Measurements from ENCODE around the gene SUGCT.
"Not testable (repeated sequence)": the region's sequence is repeated elsewhere in the genome, so short reads cannot be mapped to it uniquely, and the experiment has no call there.

Gene SUGCT

DNA sequence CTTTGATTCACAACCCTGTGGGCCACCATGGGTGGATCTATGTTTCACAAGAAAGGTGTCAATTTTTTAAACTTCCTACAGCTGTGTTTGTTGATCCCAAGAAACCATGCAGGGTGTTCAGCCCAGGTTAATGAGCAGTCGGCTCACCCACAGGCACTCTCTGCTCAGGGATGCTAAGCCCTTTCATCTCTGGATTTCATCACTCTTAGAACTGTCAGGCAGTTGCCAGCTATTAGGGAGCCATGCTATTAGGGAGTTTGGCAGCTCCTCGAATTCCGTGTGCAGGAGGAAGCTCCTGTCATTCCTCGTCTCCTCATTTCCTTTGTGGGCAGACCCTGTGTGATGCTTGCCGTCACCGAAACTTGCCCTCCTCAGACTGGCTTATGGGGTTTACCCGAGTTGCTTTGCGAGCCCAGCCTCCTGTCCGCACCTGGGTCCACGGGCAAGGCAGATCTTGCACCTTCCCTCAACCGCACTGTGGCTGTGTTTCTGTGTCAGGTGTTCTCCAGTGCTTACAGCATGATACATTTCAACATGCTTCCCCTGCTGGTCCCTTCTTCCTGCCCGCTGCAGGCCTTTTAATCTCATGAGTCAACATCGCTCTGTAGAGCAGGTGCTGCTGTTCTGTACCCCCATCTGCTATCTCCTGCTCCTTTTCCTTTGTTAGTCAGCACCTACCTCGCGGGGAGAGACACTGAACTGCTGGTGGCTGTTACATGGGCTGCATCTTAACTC lies 509.8 kb downstream of the SUGCT start:
- DNase-seq (ENCODE audit: low spot score): no peak
- in situ Hi-C loops (cut with MboI; ENCODE audit: low pct_unique_long_range_greater_than_20kb, low sequenced_read_pairs, unreplicated experiment): no loop called here
- TF ChIP-seq, protein P1, sequence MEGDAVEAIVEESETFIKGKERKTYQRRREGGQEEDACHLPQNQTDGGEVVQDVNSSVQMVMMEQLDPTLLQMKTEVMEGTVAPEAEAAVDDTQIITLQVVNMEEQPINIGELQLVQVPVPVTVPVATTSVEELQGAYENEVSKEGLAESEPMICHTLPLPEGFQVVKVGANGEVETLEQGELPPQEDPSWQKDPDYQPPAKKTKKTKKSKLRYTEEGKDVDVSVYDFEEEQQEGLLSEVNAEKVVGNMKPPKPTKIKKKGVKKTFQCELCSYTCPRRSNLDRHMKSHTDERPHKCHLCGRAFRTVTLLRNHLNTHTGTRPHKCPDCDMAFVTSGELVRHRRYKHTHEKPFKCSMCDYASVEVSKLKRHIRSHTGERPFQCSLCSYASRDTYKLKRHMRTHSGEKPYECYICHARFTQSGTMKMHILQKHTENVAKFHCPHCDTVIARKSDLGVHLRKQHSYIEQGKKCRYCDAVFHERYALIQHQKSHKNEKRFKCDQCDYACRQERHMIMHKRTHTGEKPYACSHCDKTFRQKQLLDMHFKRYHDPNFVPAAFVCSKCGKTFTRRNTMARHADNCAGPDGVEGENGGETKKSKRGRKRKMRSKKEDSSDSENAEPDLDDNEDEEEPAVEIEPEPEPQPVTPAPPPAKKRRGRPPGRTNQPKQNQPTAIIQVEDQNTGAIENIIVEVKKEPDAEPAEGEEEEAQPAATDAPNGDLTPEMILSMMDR (IDR thresholded peaks at IDR 0.05; ENCODE audit: extremely low read depth, insufficient read depth, missing control alignments): no peak

DNA sequence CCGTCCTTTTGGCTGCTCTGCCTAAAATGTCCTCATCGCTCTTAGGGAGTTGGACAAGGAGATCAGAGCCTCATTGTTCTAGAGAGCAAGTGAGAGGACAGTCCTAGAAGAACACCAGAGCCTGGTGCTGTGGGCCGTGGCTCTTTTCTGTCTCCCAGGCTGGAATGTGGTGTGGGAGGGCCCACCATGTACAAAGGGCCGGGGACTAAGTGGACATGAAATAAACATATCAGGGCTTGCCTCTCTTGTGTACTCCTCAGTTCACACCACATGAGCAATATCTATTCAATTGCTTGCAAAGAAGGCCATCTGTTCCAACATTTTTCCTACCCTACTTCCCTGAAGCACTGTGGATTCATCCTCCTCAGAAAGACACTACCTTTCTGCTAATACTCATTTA lies 510.4 kb downstream of the SUGCT start:
- in situ Hi-C loops (cut with MboI; ENCODE audit: low pct_unique_long_range_greater_than_20kb, low sequenced_read_pairs, unreplicated experiment): no loop called here

DNA sequence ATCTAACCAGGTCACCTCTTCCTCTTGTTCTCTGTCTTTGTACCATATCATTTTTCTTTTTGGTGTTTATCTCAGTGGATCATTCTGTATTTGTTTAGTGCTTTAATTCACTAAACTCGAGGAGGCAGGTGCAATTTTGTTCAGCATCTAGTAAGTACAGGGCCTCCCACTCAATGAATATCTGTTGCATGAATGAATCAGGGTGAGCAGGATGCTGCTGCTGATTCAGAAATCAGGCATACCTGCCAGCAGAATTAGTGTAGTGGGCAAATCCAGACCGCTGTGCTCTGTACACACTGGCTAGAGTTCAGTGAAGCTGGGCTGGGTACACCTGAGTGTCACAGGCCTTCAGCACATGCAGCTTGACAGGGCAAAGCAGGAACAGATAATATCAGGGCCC lies 511.9 kb downstream of the SUGCT start:
- DNase-seq (ENCODE audit: low spot score): no peak
- TF ChIP-seq, protein P1 (IDR thresholded peaks at IDR 0.05; ENCODE audit: extremely low read depth, insufficient read depth, missing control alignments): no peak
- in situ Hi-C loops (cut with MboI; ENCODE audit: low pct_unique_long_range_greater_than_20kb, low sequenced_read_pairs, unreplicated experiment): no loop called here

More for the DNA sequence above, 510.4 kb downstream of the SUGCT start:
- TF ChIP-seq, protein P1 (IDR thresholded peaks at IDR 0.05; ENCODE audit: extremely low read depth, insufficient read depth, missing control alignments): no peak
- DNase-seq (ENCODE audit: low spot score): no peak

DNA sequence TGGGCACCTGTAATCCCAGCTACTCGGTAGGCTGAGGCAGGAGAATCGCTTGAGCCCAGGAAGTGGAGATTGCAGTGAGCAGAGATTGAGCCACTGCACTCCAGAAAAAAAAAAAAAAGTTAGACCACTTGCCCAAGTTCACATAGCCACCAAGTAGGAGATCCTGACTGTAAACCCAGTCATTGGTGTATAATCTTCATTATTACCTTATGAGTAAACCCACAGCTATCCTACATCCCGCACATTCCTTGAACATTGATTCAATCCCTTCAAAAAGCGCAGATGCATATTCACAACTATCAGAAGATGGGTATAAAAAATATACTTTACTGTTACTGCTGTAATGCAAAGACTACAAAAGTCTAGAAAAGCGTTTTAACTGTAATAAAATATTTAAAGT lies 512.9 kb downstream of the SUGCT start:
- TF ChIP-seq, protein P1 (IDR thresholded peaks at IDR 0.05; ENCODE audit: extremely low read depth, insufficient read depth, missing control alignments): no peak
- in situ Hi-C loops (cut with MboI; ENCODE audit: low pct_unique_long_range_greater_than_20kb, low sequenced_read_pairs, unreplicated experiment): no loop called here
- DNase-seq (ENCODE audit: low spot score): no peak

DNA sequence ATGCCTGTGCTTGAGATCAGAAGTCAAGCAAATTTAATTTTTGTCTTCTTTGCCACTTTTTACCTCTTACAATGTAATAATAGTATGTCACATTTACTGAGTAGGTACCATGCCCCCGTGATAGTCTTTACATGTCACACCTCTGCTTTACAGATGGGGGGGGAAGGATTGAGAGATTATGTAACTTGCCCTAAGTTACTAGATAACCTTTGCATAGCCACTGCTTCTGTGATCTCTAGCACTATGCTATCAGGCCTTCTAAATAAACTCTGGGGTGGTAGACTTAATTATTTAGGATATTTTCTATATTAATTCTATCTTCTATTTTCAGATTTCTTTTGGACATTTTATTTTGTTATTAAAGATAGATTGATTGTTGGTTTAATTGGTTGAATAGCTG lies 514.4 kb downstream of the SUGCT start:
- no peak for DNase-seq (ENCODE audit: low spot score)
- TF ChIP-seq, protein P1 (IDR thresholded peaks at IDR 0.05; ENCODE audit: extremely low read depth, insufficient read depth, missing control alignments): no peak
- in situ Hi-C loops (cut with MboI; ENCODE audit: low pct_unique_long_range_greater_than_20kb, low sequenced_read_pairs, unreplicated experiment): no loop called here

DNA sequence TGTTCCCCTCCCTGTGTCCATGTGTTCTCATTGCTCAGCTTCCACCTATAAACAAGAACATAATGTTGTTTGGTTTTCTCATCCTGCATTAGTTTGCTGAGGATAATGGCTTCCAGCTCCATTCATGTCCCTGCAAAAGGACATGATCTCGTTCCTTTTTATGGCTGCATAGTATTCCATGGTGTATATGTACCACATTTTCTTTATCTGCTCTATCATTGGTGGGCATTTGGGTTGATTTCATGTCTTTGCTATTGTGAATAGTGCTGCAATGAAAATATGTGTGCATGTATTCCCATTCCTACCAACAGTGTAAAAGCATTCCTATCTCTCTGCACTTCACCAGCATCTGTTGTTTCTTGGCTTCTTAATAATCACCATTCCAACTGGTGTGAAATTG lies 516.1 kb downstream of the SUGCT start:
- in situ Hi-C loops (cut with MboI; ENCODE audit: low pct_unique_long_range_greater_than_20kb, low sequenced_read_pairs, unreplicated experiment); DNase-seq (ENCODE audit: low spot score): not testable (repeated sequence)

DNA sequence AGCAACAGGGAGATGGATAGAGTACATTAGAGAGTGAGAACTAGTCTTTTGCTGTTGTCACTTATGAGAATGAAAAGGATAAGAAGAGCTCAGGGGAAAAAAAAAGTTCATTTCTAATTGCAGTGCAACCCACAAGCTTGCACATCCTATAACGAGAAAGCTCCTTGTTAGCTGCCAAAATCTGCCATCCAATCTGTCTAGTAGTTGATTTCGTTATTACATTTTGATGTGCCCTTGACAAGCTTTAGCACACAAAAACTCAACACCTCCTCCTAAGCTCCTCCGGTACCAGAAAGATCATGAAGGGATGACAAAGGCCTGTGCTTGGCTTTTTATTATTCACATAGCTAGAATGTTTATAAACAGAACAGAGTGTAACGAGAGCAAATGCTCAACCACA lies 519.4 kb downstream of the SUGCT start:
- TF ChIP-seq, protein P1 (IDR thresholded peaks at IDR 0.05; ENCODE audit: extremely low read depth, insufficient read depth, missing control alignments): no peak
- in situ Hi-C loops (cut with MboI; ENCODE audit: low pct_unique_long_range_greater_than_20kb, low sequenced_read_pairs, unreplicated experiment): no loop called here
- DNase-seq (ENCODE audit: low spot score): no peak

Data from GM13977 (cell line).